GM21526 (cell line): ENCODE measurements around the gene SRD5A1.
A peak's percentile ranks its signal among the peaks of the same experiment; 100 is the strongest.

Experiments used
- ATAC-seq: cut with Tn5 transposase; IDR thresholded peaks from one replicate; pipeline ENCODE4 v1.9.1; 2021; ENCODE audit warnings: moderate library complexity; ENCODE audit not compliant: unreplicated experiment, low FRiP score

Gene SRD5A1

GRCh38 chr5:6632888-6633468 is at the start of gene SRD5A1, which contains the start of gene NSUN2:
Gene SRD5A1 (plus strand): TSS chr5:6633440. CDS start chr5:6633577, 137 bp downstream.
Gene NSUN2 (minus strand): TSS chr5:6633044. CDS start chr5:6632979, 65 bp downstream.
- ATAC-seq = peak; percentile 87

GRCh38 chr5:6584101-6584645 is 49.1 kb upstream of the SRD5A1 start:
- no peak for ATAC-seq

- no peak for ATAC-seq
Measured at GRCh38 chr5:6584727-6585126, 48.5 kb upstream of the SRD5A1 start.

- ATAC-seq = no peak
Measured at GRCh38 chr5:6585168-6585567, 48.1 kb upstream of the SRD5A1 start.

- ATAC-seq = no peak
Measured at GRCh38 chr5:6585939-6586646, 47.1 kb upstream of the SRD5A1 start.

GRCh38 chr5:6586647-6587042 is 46.6 kb upstream of the SRD5A1 start:
- no peak for ATAC-seq

- ATAC-seq = no peak
Measured at GRCh38 chr5:6587171-6587570, 46.1 kb upstream of the SRD5A1 start.

- ATAC-seq = no peak
Measured at GRCh38 chr5:6590581-6590980, 42.7 kb upstream of the SRD5A1 start.

GRCh38 chr5:6591671-6592288 is 41.5 kb upstream of the SRD5A1 start:
- no peak for ATAC-seq

- no peak for ATAC-seq
Measured at GRCh38 chr5:6592601-6593000, 40.6 kb upstream of the SRD5A1 start.

- no peak for ATAC-seq
Measured at GRCh38 chr5:6593148-6594016, 39.9 kb upstream of the SRD5A1 start.

- ATAC-seq = no peak
Measured at GRCh38 chr5:6594066-6594465, 39.2 kb upstream of the SRD5A1 start.

GRCh38 chr5:6595405-6595804 is 37.8 kb upstream of the SRD5A1 start:
- ATAC-seq = no peak

- no peak for ATAC-seq
Measured at GRCh38 chr5:6596388-6596787, 36.9 kb upstream of the SRD5A1 start.

GRCh38 chr5:6597557-6597956 is 35.7 kb upstream of the SRD5A1 start:
- no peak for ATAC-seq

- ATAC-seq = no peak
Measured at GRCh38 chr5:6598351-6598900, 34.8 kb upstream of the SRD5A1 start.

GRCh38 chr5:6599739-6600138 is 33.5 kb upstream of the SRD5A1 start:
- no peak for ATAC-seq

- no peak for ATAC-seq
Measured at GRCh38 chr5:6601271-6601670, 32.0 kb upstream of the SRD5A1 start.

- ATAC-seq = no peak
Measured at GRCh38 chr5:6601816-6602215, 31.4 kb upstream of the SRD5A1 start.

GRCh38 chr5:6602441-6602840 is 30.8 kb upstream of the SRD5A1 start:
- ATAC-seq = no peak
